Measurements from ENCODE around the gene COMMD4.

- TF ChIP-seq CTCF (conservative IDR thresholded peaks at IDR 0.05; ENCODE audit: low read depth, low read length) (no peak), EZH2phosphoT487 (IDR thresholded peaks at IDR 0.05; ENCODE audit: borderline replicate concordance, low read length) (no peak)
Observed at GRCh38 chr15:75327491-75327890, 8.4 kb upstream of the COMMD4 start.

Data from PC-3 (cell line).